Neuron (in vitro differentiated cells): ENCODE data around the gene SRPRA.
A peak's percentile ranks its signal among the peaks of the same experiment; 100 is the strongest.

Experiments
- H2AFZ ChIP-seq: one replicate; pipeline ENCODE4 v1.6.1; 2013; ENCODE audit warnings: low read depth, mild to moderate bottlenecking, inconsistent platforms, low read length, moderate library complexity
- H3K27me3 ChIP-seq: one replicate; pipeline ENCODE4 v1.6.1; 2013; ENCODE audit warnings: low read length; ENCODE audit not compliant: insufficient read depth
- H3K36me3 ChIP-seq: one replicate; pipeline ENCODE4 v1.6.1; 2013; ENCODE audit warnings: low read length; ENCODE audit not compliant: insufficient read depth
- H3K4me1 ChIP-seq: one replicate; pipeline ENCODE4 v1.6.1; 2013; ENCODE audit warnings: low read length; ENCODE audit not compliant: insufficient read depth
- H3K4me3 ChIP-seq: 2 replicates; pipeline ENCODE4 v1.5.1; 2013; ENCODE audit warnings: mild to moderate bottlenecking, low read length, moderate library complexity
- H3K9me3 ChIP-seq: one replicate; pipeline ENCODE4 v1.6.1; 2013; ENCODE audit warnings: low read length

The SRPRA gene

DNA sequence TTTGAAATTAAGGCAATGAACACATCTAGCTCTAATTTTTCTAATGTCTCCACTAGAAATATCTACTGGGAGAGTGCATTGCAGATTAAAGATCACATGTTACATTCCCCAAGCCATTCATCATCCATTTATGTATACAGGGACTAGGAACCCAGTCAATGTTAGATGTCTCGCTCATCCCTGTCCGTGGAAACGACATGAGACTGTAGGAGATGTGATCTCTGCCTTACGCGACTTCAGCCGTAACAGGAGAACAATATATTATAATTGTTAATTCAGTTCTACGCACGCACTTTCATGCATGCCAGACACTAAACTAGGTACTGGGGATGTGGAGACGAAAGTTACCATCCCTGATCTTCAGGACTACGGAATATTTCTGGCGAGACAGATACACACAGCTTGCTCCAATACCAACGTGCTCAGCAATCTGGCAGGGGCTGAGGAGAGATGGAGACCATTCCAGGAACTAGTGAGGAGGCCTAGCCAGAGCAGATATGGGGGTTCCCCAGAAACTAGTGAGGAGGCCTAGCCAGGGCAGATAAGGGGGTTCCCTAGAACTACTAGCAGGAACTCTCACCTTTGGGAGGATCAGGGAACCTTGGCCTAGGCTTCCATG, 35.9 kb upstream of the SRPRA start:
- peak overlapping the region; percentile 66 for H2AFZ ChIP-seq
- H3K36me3 ChIP-seq, result peaks cover 3% of the 10 kb centered on the region
- H3K4me1 ChIP-seq, result peaks cover 15% of the 10 kb centered on the region
- H3K4me3 ChIP-seq, result peak overlapping the region; percentile 76
- H3K27me3 ChIP-seq, result no peaks in the 10 kb centered on the region
- H3K9me3 ChIP-seq, result peaks cover 2% of the 10 kb centered on the region

DNA sequence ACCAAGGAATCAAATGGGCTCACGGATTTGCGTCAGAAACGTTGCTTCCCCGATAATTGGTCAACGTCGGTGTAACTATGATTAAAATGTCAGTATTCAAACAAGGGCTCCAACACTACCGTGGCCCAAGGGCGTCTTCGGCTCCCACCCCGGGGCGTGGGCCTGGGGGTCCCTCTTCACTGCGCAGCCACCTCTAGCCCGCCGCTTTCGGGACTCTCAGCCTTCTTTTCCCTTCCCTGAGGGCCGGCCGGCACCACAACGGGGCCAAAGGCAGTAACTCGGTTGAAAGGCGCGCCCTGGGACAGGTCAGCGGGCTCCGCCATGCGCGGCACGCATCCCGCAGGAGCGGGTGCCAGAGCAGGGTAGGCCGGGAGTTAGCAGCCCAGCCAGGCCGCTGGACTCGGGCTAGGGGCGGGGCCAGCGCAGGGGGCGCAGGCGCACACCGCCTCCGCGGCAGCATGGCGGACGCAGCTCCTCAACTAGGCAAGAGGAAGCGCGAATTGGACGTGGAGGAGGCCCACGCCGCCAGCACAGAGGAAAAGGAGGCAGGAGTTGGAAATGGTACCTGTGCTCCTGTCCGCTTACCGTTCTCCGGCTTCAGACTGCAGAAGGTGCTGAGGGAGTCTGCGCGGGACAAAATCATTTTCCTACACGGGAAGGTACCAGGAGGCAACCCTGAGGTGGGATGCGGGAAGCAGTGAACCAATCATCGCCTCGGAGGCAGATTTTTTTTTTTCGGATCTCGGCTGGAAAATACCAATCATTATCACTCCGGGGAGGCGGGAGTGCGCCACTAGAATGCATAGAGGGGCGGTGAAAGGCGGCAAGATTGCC, 35.1 kb upstream of the SRPRA start, which contains the start of gene DCPS:
Gene DCPS (plus strand): TSS at position 438 of the 834 bp plus-strand sequence. CDS start 21 bp downstream, at position 459.
- Histone ChIP-seq H3K27me3 (no peaks in the 10 kb centered on the region), H3K36me3 (peaks cover 5% of the 10 kb centered on the region), H2AFZ (peak within 1 kb of the TSS; percentile 66), H3K4me1 (peaks cover 15% of the 10 kb centered on the region), H3K4me3 (peak within 1 kb of the TSS; percentile 76), H3K9me3 (peaks cover 2% of the 10 kb centered on the region)

DNA sequence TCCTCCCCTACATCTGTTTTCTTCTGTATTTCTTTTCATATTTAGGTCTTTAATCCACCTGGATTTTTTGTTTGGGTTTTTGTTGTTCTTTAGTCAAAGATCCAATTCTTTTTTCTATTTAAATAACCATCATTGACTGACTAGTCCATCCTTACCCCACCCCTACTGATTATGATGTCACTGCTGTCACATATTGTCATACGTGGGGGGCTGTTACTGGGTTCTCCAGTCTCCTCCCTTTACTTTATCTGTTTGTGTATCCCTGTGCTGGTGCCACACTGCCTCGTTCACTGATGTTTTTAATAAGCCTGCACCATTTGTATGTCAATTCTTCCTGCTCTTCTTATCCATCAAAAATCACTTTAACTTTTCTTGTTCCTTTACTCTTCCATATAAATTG, 28.3 kb upstream of the SRPRA start:
- H3K4me3 ChIP-seq, result no peak overlapping the region
- no peaks in the 10 kb centered on the region for H3K9me3 ChIP-seq
- H2AFZ ChIP-seq, result no peak overlapping the region
- H3K27me3 ChIP-seq, result no peaks in the 10 kb centered on the region
- peaks cover 27% of the 10 kb centered on the region for H3K36me3 ChIP-seq
- no peaks in the 10 kb centered on the region for H3K4me1 ChIP-seq

DNA sequence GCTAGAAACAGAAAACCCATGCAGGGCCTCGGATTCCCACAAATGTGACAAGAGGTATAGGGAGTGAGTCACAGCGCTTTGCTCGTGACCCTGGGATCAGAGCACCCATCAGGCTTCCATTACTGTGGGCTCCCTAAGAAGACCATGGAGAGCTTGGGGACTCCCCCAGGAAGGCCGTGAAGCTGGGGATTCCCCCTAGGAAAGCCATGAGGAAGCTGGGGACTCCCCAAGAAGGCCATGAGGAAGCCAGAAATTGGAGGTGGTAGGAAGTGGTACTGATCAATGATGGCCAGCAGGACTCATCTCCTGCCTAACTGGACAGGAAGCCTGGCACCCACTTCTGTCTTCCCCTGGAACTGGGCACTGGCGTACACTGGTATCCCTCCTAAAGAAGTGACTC, 25.0 kb upstream of the SRPRA start:
- no peak overlapping the region for H2AFZ ChIP-seq
- no peak overlapping the region for H3K4me3 ChIP-seq
- no peaks in the 10 kb centered on the region for H3K27me3 ChIP-seq
- H3K9me3 ChIP-seq, result no peaks in the 10 kb centered on the region
- H3K4me1 ChIP-seq, result no peaks in the 10 kb centered on the region
- H3K36me3 ChIP-seq, result peaks cover 28% of the 10 kb centered on the region

DNA sequence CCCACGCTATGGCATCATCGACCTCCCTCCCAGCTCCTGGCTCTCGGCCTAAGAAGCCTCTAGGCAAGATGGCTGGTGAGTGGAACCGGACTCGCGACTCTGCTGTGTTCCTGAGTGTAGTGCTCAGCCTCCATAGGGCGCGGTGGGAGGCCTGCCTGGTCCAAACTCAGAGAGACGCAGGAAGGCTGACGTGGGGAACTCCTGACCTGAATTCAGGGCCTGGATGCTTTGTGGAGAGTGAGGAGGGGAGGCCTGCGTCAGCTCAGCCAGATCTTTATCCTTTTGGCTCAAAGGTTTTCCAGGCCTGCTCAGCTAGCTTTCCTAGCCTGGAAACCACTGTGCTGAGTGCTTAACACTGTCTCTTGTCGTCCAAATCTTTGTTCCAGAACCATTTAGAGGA, 22.2 kb upstream of the SRPRA start:
- Histone ChIP-seq H3K4me1 (no peaks in the 10 kb centered on the region), H3K9me3 (no peaks in the 10 kb centered on the region), H3K4me3 (no peak overlapping the region), H2AFZ (no peak overlapping the region), H3K27me3 (no peaks in the 10 kb centered on the region), H3K36me3 (peaks cover 32% of the 10 kb centered on the region)

DNA sequence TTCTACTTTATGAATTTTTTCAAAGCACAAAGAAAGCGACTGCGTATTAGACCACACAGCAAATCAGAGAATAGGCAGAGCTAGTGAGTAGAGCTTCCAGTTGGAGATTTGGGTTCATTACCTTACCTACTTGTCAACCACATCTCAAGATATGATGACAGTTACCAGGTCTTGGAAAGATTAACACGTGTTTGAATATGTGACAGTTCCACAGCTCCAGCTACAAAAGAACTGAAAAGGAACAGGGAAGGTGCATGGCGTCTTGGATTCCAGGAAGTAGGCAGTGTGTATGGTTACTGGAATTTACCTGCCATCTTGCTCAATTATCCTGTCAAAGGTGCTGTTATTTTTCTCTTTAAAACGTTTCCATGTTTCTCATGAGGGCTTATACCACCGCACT, 19.5 kb upstream of the SRPRA start:
- no peak overlapping the region for H2AFZ ChIP-seq
- peaks cover 4% of the 10 kb centered on the region for H3K4me1 ChIP-seq
- no peaks in the 10 kb centered on the region for H3K9me3 ChIP-seq
- no peaks in the 10 kb centered on the region for H3K27me3 ChIP-seq
- H3K36me3 ChIP-seq, result peaks cover 17% of the 10 kb centered on the region
- H3K4me3 ChIP-seq, result no peak overlapping the region

DNA sequence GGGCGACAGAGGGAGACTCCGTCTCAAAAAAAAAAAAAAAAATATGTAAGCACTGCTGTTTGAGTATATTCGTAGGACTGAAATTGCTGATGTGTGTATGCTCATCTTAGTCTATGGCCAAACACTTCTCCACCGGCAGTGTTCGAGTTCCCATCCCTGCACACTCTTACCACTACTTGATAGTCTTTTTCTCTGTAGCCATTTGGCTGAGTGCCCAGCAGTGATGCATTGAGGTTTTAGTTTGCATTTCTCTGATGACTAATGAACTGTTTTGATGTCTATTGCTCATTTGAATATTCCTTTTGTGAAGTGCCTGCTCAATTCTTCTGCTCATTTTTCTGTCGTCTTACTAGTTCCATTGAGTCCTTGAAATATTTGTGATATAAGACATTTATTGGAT, 16.1 kb upstream of the SRPRA start:
- H3K4me1 ChIP-seq, result peaks cover 11% of the 10 kb centered on the region
- H3K9me3 ChIP-seq, result no peaks in the 10 kb centered on the region
- no peaks in the 10 kb centered on the region for H3K27me3 ChIP-seq
- H3K36me3 ChIP-seq, result peaks cover 7% of the 10 kb centered on the region
- H2AFZ ChIP-seq, result no peak overlapping the region
- H3K4me3 ChIP-seq, result no peak overlapping the region

DNA sequence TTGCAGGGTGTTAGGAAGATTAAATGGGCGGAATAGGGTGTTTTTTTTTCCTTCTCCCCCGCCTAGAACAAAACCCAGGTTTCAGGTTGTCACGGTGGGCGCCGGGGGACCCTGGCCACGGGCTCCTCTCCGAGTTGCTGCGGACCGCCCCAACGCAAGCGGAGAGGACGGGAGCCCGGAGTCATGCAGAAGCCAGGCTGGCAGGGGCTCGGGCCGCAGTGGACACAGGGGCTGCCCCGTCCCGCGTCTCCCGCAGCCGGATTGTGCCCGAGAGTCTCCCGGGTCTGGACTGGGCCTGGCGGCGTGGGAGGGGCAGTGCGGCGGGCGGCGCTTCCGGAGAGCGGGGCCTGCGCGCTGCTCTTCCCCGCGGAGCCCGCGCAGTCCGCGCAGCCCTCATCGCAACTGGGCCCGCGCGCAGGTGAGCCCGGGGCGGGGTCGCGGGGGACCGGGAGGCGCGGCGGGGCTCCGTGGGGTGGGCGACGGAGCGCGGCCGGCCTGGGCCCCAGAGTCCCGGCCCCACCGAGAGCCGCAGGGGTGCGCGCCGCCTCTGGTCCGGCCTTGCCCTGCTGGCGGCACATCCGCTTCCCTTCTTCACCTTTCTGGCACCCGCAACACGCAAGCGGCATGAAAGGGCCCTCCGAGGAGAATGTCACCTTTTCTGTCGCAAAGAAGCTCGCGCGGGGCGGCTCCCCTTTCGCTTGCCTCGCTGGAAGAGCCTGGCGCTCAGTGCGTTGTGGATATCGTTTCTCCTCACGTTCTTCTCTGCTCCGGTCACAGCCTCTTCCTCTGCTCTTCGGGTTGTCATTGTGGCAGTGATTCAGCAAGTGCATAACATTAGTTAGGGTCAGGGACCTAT, 14.3 kb upstream of the SRPRA start, which contains the start of gene TIRAP:
Gene TIRAP (plus strand): TSS at position 358 of the 856 bp plus-strand sequence. CDS start 7,802 bp downstream, outside the sequence.
- H3K9me3 ChIP-seq, result no peaks in the 10 kb centered on the region
- peak within 1 kb of the TSS; percentile 91 for H3K4me3 ChIP-seq
- no peaks in the 10 kb centered on the region for H3K27me3 ChIP-seq
- H3K36me3 ChIP-seq, result peaks cover 3% of the 10 kb centered on the region
- peak within 1 kb of the TSS; percentile 92 for H2AFZ ChIP-seq
- peaks cover 11% of the 10 kb centered on the region for H3K4me1 ChIP-seq

DNA sequence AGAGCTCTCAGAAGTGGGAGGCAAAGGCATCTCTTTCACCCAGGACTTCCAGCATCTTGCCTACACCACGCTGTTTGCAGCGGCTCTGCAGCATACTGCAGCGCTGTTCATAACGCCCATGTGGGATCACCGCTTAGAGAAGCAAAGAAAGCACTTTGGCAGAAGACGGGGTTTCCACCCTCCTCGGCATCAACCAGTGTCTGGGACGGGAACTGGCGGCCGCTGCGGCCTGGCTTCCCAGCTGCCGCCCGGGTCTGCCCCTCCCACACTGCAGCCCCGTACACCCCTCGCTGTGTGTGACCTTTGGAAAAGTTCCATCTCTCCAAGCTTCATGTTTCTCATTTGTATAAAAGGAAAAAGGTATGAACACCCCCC, 13.7 kb upstream of the SRPRA start:
- no peaks in the 10 kb centered on the region for H3K9me3 ChIP-seq
- H3K4me3 ChIP-seq, result peak overlapping the region; percentile 91
- peaks cover 9% of the 10 kb centered on the region for H3K36me3 ChIP-seq
- H2AFZ ChIP-seq, result peak overlapping the region; percentile 92
- H3K27me3 ChIP-seq, result no peaks in the 10 kb centered on the region
- H3K4me1 ChIP-seq, result peaks cover 11% of the 10 kb centered on the region

DNA sequence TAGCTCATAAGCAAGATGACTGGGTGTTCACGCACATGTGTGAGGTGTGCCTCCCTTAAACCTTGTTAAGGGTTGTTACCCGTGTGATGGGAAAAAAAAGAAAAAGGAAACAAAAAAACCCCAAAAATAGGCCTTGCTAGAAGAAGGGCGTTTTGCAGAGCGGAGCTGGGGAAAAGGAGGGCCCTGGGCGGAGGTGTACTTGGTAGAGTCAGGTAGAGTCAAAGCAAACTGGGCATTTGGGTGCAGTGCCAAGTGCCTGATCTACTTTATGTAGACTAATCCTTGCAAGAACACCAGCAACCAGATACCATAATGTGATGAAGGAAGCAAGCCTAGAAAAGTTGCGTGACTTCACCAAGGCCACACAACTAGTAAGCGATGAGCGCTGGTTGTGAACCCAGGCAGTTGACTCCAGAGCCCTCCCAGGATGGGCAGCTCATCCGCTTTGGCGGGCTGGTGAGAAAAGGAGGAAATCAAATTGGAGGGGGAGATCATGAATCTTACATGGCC, 13.0 kb upstream of the SRPRA start:
- Histone ChIP-seq H2AFZ (peak overlapping the region; percentile 92), H3K4me3 (peak overlapping the region; percentile 91), H3K4me1 (peaks cover 11% of the 10 kb centered on the region), H3K9me3 (no peaks in the 10 kb centered on the region), H3K27me3 (no peaks in the 10 kb centered on the region), H3K36me3 (peaks cover 16% of the 10 kb centered on the region)

DNA sequence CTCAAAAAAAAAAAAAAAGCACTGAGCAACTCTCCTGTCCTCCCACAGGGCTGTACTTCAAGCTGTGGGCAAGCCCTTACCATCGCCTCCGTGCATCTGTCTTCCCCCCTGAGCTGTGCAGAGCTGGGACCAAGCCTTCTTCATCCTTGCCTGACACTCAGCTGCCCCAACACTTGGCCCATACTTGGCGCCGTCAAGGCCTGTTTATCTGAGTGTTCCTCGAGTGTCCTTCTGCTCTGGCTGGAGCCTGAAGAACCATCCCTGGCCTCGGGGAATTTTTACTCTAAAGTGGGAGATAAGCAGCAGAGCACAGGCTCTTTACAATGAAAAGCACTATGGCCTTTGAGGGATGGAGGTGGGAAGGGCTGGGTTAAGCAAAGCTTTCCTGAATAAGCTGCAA, 12.6 kb upstream of the SRPRA start:
- peaks cover 18% of the 10 kb centered on the region for H3K36me3 ChIP-seq
- H3K27me3 ChIP-seq, result no peaks in the 10 kb centered on the region
- H3K4me1 ChIP-seq, result peaks cover 11% of the 10 kb centered on the region
- H3K4me3 ChIP-seq, result no peak overlapping the region
- no peaks in the 10 kb centered on the region for H3K9me3 ChIP-seq
- no peak overlapping the region for H2AFZ ChIP-seq

DNA sequence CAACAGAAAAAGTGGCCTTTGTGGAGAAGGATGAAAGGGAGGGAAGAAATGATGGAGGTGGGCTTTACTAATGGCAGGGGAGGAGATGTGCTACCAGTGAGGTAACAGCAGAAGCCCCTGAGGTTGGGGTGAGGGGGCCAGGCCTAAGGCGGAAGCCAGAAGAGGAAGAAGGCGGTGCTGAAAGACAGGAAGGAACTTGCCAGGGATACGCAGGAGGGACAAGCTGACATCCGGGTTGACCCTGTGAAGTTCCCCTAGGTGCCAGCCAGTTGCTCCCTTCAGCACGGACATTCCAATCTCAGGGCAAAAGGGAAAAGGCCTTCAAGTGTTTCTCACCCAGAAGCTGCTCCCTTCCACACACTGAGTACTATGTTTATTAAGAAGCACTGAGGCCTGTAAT, 11.9 kb upstream of the SRPRA start:
- Histone ChIP-seq H2AFZ (no peak overlapping the region), H3K36me3 (peaks cover 25% of the 10 kb centered on the region), H3K27me3 (no peaks in the 10 kb centered on the region), H3K9me3 (no peaks in the 10 kb centered on the region), H3K4me1 (peaks cover 11% of the 10 kb centered on the region), H3K4me3 (no peak overlapping the region)
